ENCODE results near the gene SF3B6. TPM values are rescaled to one million over a fixed set of nuclear protein-coding genes. Genes with fewer than 3 reads are reported as not detected.
A peak's percentile ranks its signal among the peaks of the same experiment; 100 is the strongest.
"Not testable (repeated sequence)": the region's sequence is repeated elsewhere in the genome, so short reads cannot be mapped to it uniquely, and the experiment has no call there.

SF3B6 gene
- polyA plus RNA-seq, 3 donors = 67.6 to 172 (median 146) TPM

- Mint-ChIP-seq H3K36me3 (peaks cover 14 to 21% of the 10 kb centered on the region in 2 donors), H3K27ac (peak overlapping the region in 4 of 7 donors; percentile 5 to 61 (median 41)), H3K27me3 (ENCODE audit: low read depth in 3 of 3) (no peaks in the 10 kb centered on the region), H3K4me3 (no peak overlapping the region), H3K4me1 (no peaks in the 10 kb centered on the region), H3K9me3 (peaks cover 7 to 22% (median 17%) of the 10 kb centered on the region in 7 donors)
- H3K4me2 ChIP-seq (replicated peaks; ENCODE audit: extremely low read depth, low read length, poor library complexity, severe bottlenecking) = no peak overlapping the region
- DNase-seq = no peak
- H3K79me2 ChIP-seq (ENCODE audit: insufficient read depth, low read length) = no peaks in the 10 kb centered on the region
- no peaks in the 10 kb centered on the region for H4K20me1 ChIP-seq (ENCODE audit: insufficient read depth, low read length)
- H3K9ac ChIP-seq (ENCODE audit: insufficient read depth, low read length, poor library complexity, severe bottlenecking) = no peak overlapping the region
- intact Hi-C loops (cut with micrococcal nuclease) = no loop called here
- H3K9me3 ChIP-seq (replicated peaks in 1 of 2; ENCODE audit: control insufficient read depth in 1 of 2, insufficient read depth in 1 of 2, low read length in 2 of 2) = peaks cover 0 to 1% of the 10 kb centered on the region in 2 donors
- no peak overlapping the region for H2AFZ ChIP-seq (ENCODE audit: insufficient read depth, low read depth, low read length, poor library complexity, severe bottlenecking)
- TF ChIP-seq CTCF (IDR thresholded peaks at IDR 0.05) = no peak
- 88% methylated on average over 1 of the region's 2 CpGs for WGBS (ENCODE audit: insufficient coverage)
- no peaks in the 10 kb centered on the region for H3K4me1 ChIP-seq (ENCODE audit: control insufficient read depth in 1 of 2, insufficient read depth in 2 of 2, low read length in 2 of 2)
- H3K36me3 ChIP-seq (replicated peaks in 1 of 2; ENCODE audit: control insufficient read depth in 1 of 2, insufficient read depth in 2 of 2, low read length in 2 of 2) = peaks cover 0 to 4% of the 10 kb centered on the region in 2 donors
- no peak overlapping the region for H3K27ac ChIP-seq (ENCODE audit: low read depth in 1 of 2, low read length in 2 of 2)
- H3K27me3 ChIP-seq (ENCODE audit: control insufficient read depth in 2 of 2, insufficient read depth in 2 of 2, low read length in 2 of 2) = no peaks in the 10 kb centered on the region
- H3K4me3 ChIP-seq (replicated peaks in 1 of 3; ENCODE audit: low read depth in 2 of 3, low read length in 3 of 3) = no peak overlapping the region
Observed at GRCh38 chr2:24111407-24111901, 35.3 kb upstream of the SF3B6 start.

- WGBS (ENCODE audit: insufficient coverage) = 100% methylated on average over 4 of the region's 7 CpGs
- no peaks in the 10 kb centered on the region for H3K27me3 ChIP-seq (ENCODE audit: control insufficient read depth in 2 of 2, insufficient read depth in 2 of 2, low read length in 2 of 2)
- peaks cover 0 to 4% of the 10 kb centered on the region in 2 donors for H3K36me3 ChIP-seq (replicated peaks in 1 of 2; ENCODE audit: control insufficient read depth in 1 of 2, insufficient read depth in 2 of 2, low read length in 2 of 2)
- Mint-ChIP-seq H3K4me3 (no peak overlapping the region), H3K36me3 (peaks cover 14 to 21% of the 10 kb centered on the region in 2 donors), H3K4me1 (no peaks in the 10 kb centered on the region), H3K27me3 (ENCODE audit: low read depth in 3 of 3) (no peaks in the 10 kb centered on the region), H3K27ac (no peak overlapping the region), H3K9me3 (peaks cover 13 to 27% (median 20%) of the 10 kb centered on the region in 7 donors)
- H3K4me3 ChIP-seq (replicated peaks in 1 of 3; ENCODE audit: low read depth in 2 of 3, low read length in 3 of 3) = no peak overlapping the region
- no peak overlapping the region for H2AFZ ChIP-seq (ENCODE audit: insufficient read depth, low read depth, low read length, poor library complexity, severe bottlenecking)
- no peak overlapping the region for H3K4me2 ChIP-seq (replicated peaks; ENCODE audit: extremely low read depth, low read length, poor library complexity, severe bottlenecking)
- TF ChIP-seq CTCF (IDR thresholded peaks at IDR 0.05) = no peak
- H3K27ac ChIP-seq (ENCODE audit: low read depth in 1 of 2, low read length in 2 of 2) = no peak overlapping the region
- no peaks in the 10 kb centered on the region for H3K79me2 ChIP-seq (ENCODE audit: insufficient read depth, low read length)
- H3K4me1 ChIP-seq (ENCODE audit: control insufficient read depth in 1 of 2, insufficient read depth in 2 of 2, low read length in 2 of 2) = no peaks in the 10 kb centered on the region
- intact Hi-C loops (cut with micrococcal nuclease) = no loop called here
- no peak for DNase-seq
- no peak overlapping the region for H3K9ac ChIP-seq (ENCODE audit: insufficient read depth, low read length, poor library complexity, severe bottlenecking)
- peaks cover 0 to 5% of the 10 kb centered on the region in 2 donors for H3K9me3 ChIP-seq (replicated peaks in 1 of 2; ENCODE audit: control insufficient read depth in 1 of 2, insufficient read depth in 1 of 2, low read length in 2 of 2)
- H4K20me1 ChIP-seq (ENCODE audit: insufficient read depth, low read length) = no peaks in the 10 kb centered on the region
Observed at GRCh38 chr2:24110660-24111303, 34.7 kb upstream of the SF3B6 start.

GRCh38 chr2:24109431-24109830 lies 33.3 kb upstream of the SF3B6 start:
- H3K4me2 ChIP-seq (replicated peaks; ENCODE audit: extremely low read depth, low read length, poor library complexity, severe bottlenecking); H3K4me1 Mint-ChIP-seq; H3K9ac ChIP-seq (ENCODE audit: insufficient read depth, low read length, poor library complexity, severe bottlenecking); H4K20me1 ChIP-seq (ENCODE audit: insufficient read depth, low read length); H3K4me1 ChIP-seq (ENCODE audit: control insufficient read depth in 1 of 2, insufficient read depth in 2 of 2, low read length in 2 of 2); H3K79me2 ChIP-seq (ENCODE audit: insufficient read depth, low read length); H3K27me3 Mint-ChIP-seq (ENCODE audit: low read depth in 3 of 3); H3K4me3 Mint-ChIP-seq; H3K36me3 ChIP-seq (replicated peaks in 1 of 2; ENCODE audit: control insufficient read depth in 1 of 2, insufficient read depth in 2 of 2, low read length in 2 of 2); H3K27ac Mint-ChIP-seq; H2AFZ ChIP-seq (ENCODE audit: insufficient read depth, low read depth, low read length, poor library complexity, severe bottlenecking); intact Hi-C loops (cut with micrococcal nuclease); H3K27me3 ChIP-seq (ENCODE audit: control insufficient read depth in 2 of 2, insufficient read depth in 2 of 2, low read length in 2 of 2); H3K4me3 ChIP-seq (replicated peaks in 1 of 3; ENCODE audit: low read depth in 2 of 3, low read length in 3 of 3); DNase-seq; H3K27ac ChIP-seq (ENCODE audit: low read depth in 1 of 2, low read length in 2 of 2): not testable (repeated sequence)
- H3K36me3 Mint-ChIP-seq = peaks cover 17 to 26% of the 10 kb centered on the region in 2 donors
- peaks cover 21 to 38% (median 30%) of the 10 kb centered on the region in 7 donors for H3K9me3 Mint-ChIP-seq
- peaks cover 5 to 12% of the 10 kb centered on the region in 2 donors for H3K9me3 ChIP-seq (replicated peaks in 1 of 2; ENCODE audit: control insufficient read depth in 1 of 2, insufficient read depth in 1 of 2, low read length in 2 of 2)
- WGBS (ENCODE audit: insufficient coverage) = no CpG with 5 or more reads among the region's 1 CpG
